Fibroblast of skin of scalp (primary cell): ENCODE results near the gene TEX264. TPM values are rescaled to one million over a fixed set of nuclear protein-coding genes. Genes with fewer than 3 reads are reported as not detected.
A peak's percentile ranks its signal among the peaks of the same experiment; 100 is the strongest.
"Not testable (repeated sequence)": the region's sequence is repeated elsewhere in the genome, so short reads cannot be mapped to it uniquely, and the experiment has no call there.

Source experiments
- DNase-seq: peaks from one replicate; pipeline ENCODE4 v3.0.0-alpha.2; 2013
- polyA plus RNA-seq, 2 experiments: library from polyadenylated mRNA; unstranded; fragments of 120-200 nt; gene quantifications; one replicate each; pipeline ENCODE4 v1.2.1, GENCODE V29; 2013; ENCODE audit not compliant: insufficient read length in 2 of 2

Gene TEX264
- 30.2 TPM for polyA plus RNA-seq (2013, experiment 1 of 2; ENCODE audit: insufficient read length)
- 32.9 TPM for polyA plus RNA-seq (2013, experiment 2 of 2; ENCODE audit: insufficient read length)

- DNase-seq, result peak; percentile 85
Measured at GRCh38 chr3:51670823-51671733, at the start of gene TEX264. TSS of gene TEX264 (plus strand) at chr3:51671252. CDS start at chr3:51674305, 3,053 bp downstream.

- peak; percentile 4 for DNase-seq
Measured at GRCh38 chr3:51622413-51622812, 48.6 kb upstream of the TEX264 start.

DNA sequence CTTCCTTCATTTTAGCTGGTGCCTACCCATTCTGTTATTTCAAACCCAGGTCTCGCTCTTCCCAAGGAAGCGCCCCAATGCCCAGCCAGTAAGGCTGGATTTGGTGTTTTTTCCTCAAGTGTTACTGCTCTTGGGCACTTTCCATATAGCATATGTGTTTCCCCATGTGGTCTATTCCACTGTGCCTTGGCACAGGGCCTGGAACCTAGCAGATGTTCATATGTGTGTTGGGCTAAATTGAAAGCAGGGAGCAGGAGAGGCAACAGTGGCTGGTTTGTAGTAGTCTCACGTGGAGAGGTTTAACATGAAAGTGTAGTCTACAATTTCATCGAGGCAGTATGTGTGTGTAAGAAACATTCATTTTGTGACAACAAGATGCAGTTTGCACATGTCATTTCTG is 48.2 kb upstream of the TEX264 start:
- DNase-seq, result peak; percentile 64

GRCh38 chr3:51630513-51630912 is 40.5 kb upstream of the TEX264 start:
- DNase-seq, result no peak

DNA sequence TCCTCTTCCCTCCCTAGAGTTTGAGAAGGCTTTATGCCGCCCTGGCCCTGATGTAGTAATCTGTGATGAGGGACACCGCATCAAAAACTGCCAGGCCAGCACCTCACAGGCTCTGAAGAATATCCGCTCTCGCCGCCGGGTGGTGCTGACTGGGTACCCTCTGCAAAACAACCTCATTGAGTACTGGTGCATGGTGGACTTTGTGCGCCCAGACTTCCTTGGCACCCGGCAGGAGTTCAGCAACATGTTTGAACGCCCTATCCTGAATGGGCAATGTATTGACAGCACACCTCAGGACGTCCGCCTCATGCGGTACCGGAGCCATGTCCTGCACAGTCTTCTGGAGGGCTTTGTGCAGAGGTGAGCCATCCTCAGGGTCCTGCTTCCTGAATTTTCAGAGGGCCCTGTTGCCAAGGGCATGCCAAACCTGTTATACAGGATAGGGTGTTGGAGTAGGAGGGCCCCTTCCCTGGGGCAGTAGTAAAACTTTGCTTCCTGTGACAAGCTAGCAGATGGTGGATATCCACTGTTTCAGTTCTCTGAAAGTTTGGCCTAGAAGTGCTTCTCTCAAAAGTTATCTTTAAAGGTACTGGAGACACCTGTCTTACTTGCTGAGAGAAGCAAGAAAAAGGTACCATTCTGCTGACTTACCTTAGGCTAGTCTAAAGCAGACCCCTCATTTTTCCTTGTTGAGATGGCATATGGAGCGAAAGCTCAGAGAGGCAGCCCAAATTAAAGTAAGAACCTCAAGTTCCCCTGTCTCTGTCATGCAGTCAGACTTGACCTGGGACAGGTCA is 33.7 kb upstream of the TEX264 start:
- no peak for DNase-seq

DNA sequence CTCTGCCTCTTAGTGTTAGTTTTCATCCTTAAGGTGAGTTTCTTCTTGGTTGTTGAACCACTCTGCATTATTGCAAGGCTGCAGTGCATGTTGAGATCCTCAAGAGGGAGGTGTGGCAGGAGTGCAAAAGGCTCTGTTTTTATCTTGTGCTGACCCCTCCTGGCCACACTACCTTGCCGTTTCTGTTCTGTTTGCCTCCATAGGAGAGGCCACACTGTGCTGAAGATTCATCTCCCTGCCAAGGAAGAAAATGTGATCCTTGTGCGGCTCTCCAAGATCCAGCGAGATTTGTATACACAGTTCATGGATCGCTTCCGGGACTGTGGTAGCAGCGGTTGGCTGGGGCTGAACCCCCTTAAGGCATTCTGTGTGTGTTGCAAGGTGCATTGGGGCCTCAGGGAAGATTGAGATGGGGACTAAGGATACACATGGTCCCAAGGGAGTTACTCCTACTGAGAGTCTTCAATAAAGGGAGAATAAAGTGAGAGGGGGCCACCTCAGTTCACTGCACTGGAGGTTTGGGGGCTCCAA is 33.0 kb upstream of the TEX264 start:
- DNase-seq, result peak; percentile 57

GRCh38 chr3:51642462-51642861 is 28.6 kb upstream of the TEX264 start:
- DNase-seq, result no peak

DNA sequence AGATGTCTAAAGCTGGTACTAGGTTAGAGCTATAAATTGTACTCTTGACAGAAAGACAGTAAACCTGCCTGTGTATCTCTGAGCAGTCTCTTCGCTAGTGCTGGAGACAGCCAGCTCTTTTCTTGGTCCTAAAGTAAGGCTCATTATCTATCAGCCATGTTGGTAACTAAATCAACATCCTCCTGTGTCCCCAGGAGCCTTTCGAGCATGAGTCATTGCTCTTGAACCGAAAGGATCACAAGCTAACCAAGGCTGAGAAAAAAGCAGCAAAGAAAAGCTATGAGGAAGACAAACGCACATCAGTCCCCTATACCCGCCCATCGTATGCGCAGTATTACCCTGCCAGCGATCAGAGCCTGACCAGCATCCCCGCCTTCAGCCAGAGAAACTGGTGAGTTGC is 25.0 kb upstream of the TEX264 start:
- no peak for DNase-seq

GRCh38 chr3:51652103-51652502 is 18.9 kb upstream of the TEX264 start:
- DNase-seq, result not testable (repeated sequence)

GRCh38 chr3:51653409-51653808 is 17.6 kb upstream of the TEX264 start:
- DNase-seq, result not testable (repeated sequence)

- DNase-seq, result no peak
Measured at GRCh38 chr3:51657234-51657633, 13.8 kb upstream of the TEX264 start.

GRCh38 chr3:51659942-51660341 is 11.1 kb upstream of the TEX264 start:
- no peak for DNase-seq

DNA sequence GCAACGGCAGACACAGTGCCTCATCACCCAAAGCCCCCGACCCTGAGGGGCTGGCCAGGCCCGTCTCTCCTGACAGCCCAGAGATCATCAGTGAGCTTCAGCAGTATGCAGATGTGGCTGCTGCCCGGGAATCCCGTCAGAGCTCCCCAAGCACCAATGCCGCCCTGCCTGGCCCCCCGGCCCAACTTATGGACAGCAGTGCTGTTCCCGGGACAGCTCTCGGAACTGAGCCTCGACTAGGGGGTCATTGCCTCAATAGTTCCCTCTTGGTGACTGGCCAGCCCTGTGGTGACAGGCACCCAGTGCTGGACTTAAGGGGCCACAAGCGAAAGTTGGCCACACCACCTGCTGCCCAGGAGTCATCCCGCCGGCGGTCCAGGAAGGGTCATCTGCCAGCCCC is 8.6 kb upstream of the TEX264 start:
- no peak for DNase-seq

DNA sequence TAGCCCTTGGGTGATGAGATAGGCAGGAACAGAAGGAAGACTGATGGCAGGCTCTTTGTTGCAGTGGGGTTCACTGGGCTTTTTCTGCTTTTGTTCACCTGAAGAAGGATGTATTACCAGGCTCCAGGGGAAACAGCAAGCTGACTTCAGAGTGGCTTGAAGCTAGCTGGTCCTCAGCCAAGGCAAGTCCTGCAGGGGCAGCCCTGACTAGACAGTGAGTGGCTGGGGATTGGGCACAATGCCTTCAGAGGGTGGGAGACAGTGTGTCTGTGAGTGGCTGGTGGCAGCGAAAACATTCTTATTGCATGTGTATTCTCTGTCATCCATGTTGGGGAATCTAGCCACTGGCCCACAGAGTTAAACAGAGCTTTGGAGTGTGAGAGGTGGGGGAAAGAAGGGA is 2.3 kb upstream of the TEX264 start:
- DNase-seq, result peak; percentile 22

- DNase-seq, result peak; percentile 72
Measured at GRCh38 chr3:51669241-51670052, 1.6 kb upstream of the TEX264 start.

DNA sequence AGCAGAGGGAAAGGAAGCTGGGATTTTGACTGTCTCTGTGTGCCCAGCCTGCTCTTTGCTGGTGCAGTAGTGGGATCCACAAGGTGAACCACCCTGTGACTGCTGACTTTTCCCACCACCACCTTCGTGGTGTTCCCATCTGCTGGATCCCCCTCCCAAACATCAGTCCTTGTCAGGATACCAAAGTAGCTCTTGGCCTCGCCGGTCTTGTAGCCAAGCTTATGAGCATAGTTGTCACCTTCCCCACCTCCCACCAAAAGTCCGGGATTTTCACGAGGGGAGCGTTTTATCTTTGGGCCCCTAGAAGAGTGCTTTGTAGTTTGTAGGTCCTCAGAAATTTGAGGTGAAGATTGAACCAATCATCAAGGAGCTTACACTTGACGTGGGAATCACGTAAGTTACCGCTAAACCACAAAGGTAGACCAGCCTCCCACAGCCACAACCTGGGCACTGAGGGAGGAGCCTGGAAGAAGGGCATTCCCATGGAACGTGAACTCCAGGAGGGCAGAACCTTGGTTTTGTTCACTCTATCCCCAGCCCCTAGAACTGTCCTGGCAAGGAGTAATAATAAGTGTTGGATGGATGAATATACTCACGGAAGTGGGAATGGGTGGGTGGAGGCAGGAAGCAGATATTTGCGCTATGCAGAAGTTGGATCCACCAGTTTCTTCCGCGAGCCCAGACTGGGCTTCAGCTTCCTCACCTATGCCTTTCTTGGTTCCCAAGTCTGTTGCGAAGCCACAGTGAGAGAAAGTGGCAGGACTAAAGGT is 814 bp upstream of the TEX264 start:
- DNase-seq, result no peak

DNA sequence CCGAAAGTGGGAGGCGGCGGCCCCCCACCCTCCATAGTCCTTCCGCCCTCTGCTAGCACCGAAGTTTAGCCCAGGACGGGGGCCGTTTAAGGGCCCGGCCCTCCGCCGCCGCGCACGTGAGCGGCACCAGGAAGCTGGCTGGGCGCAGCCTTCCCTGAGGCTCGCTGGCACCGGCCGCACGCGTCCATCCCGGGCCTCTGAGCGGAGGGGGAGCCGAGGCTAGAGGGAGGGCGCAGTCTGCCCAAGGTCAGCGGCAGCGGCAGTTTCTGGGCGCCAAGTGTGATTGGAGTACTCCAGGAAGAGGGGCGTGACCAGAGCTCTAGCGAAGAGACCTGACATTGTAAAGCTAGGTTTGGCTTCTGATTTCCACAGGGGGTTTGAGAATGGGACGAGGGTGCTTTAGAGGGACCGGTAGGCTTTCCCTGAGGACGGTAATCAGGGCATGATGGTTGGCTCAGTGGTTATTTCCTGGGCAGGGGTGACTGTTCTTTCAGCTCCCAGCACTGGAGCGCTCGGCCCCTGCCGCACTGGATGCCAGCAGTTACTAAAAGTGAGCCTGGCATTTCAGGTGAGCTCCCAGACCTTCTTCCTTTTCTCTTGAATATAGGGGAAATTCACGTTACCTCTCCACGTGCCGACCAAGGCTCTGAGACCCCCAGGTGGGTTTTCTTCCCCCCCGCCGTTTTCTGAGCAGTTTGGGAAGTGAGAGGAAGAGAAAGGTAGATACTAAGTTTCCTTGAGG is 853 bp downstream of the TEX264 start:
- peak; percentile 52 for DNase-seq

DNA sequence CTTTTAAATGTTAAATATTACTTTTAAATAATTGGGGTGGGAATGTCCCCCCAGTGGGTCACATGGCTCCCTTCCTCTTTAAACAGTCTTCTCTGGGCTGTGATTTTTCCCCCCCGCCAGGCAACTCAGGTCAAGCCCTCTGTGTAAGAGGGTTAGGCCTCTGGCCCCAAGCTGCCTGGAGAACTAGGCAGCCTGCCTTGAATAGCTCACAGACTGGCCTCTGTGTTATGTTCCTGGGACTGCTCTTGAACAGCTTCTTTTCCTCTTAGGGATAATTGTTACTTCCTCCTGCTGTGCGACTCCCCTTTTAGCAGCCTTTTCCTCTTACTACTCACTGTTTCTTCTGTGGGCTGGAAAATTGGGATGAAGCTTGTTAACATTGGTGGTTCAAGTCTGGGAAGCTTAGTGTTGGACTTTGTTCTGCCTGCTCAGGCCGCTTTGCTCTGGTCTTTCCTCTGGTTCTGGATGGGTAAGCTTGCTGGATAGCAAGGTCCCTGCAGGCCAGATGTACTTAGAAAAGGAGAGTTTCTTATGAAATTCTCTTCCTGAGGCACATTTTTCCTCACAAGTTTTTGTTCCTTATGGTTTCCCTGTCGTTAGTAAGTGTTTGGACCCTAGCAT is 2.2 kb downstream of the TEX264 start:
- DNase-seq, result no peak

GRCh38 chr3:51673802-51674654 is 3.0 kb downstream of the TEX264 start:
- DNase-seq, result no peak
